Measurements from ENCODE around the gene AATK. TPM values are rescaled to one million over a fixed set of nuclear protein-coding genes. Genes with fewer than 3 reads are reported as not detected.

Gene AATK
- total RNA-seq, 1 experiment from 2014 or later = 4.4 TPM

- no peak for TF ChIP-seq ZBTB33 (IDR thresholded peaks at IDR 0.05; ENCODE audit: extremely low read depth, insufficient replicate concordance, low read length)
- no peak for TF ChIP-seq CEBPB (IDR thresholded peaks at IDR 0.05; ENCODE audit: low read depth)
- TF ChIP-seq EGR1 (IDR thresholded peaks at IDR 0.05; ENCODE audit: low read depth) = no peak
Observed at GRCh38 chr17:81170727-81171494, 4.9 kb upstream of the AATK start (continued).

- CTCF ChIA-PET = no interaction called here
- TF ChIP-seq SRF (IDR thresholded peaks at IDR 0.05; ENCODE audit: low read depth) (no peak), MAX (IDR thresholded peaks at IDR 0.05) (no peak), REST (IDR thresholded peaks at IDR 0.05; ENCODE audit: low read depth) (no peak), EZH2phosphoT487 (IDR thresholded peaks at IDR 0.05; ENCODE audit: borderline replicate concordance) (no peak), CEBPB (IDR thresholded peaks at IDR 0.05; ENCODE audit: low read depth) (no peak)
Observed at GRCh38 chr17:81169870-81170309, 3.9 kb upstream of the AATK start.

More at GRCh38 chr17:81169870-81170309, 3.9 kb upstream of the AATK start:
- BruUV-seq (replicated peaks) = no TSS peak
- Histone ChIP-seq H3K4me1 (ENCODE audit: control insufficient read depth in 1 of 2, insufficient read depth in 2 of 2, low read length in 2 of 2) (no peaks in the 10 kb centered on the region), H3K79me2 (ENCODE audit: insufficient read depth, low read length) (no peaks in the 10 kb centered on the region), H3K9me2 (ENCODE audit: insufficient read depth) (no peaks in the 10 kb centered on the region), H3K9ac (ENCODE audit: low read length) (no peak overlapping the region), H3K27me3 (ENCODE audit: insufficient read depth, low read length) (no peaks in the 10 kb centered on the region), H3K9me3 (ENCODE audit: control insufficient read depth in 1 of 2, insufficient read depth in 1 of 2, low read depth in 1 of 2, low read length in 2 of 2) (no peaks in the 10 kb centered on the region), H4K20me1 (ENCODE audit: insufficient read depth) (no peaks in the 10 kb centered on the region), H3K27ac (ENCODE audit: low read depth, low read length) (no peak overlapping the region), H3K4me3 (replicated peaks in 1 of 2; ENCODE audit: low read depth in 1 of 2, low read length in 2 of 2) (no peak overlapping the region), H3K4me2 (ENCODE audit: low read length) (no peak overlapping the region), H3K36me3 (ENCODE audit: control insufficient read depth in 1 of 2, insufficient read depth in 2 of 2, low read length in 2 of 2) (no peaks in the 10 kb centered on the region), H2AFZ (ENCODE audit: low read depth, low read length, poor library complexity, severe bottlenecking) (no peak overlapping the region)
- ChIA-PET POLR2A (no interaction called here), RAD21 (ENCODE audit: low non-redundant PET in 1 of 2, low total read pairs in 2 of 2, uncharacterized antibody in 2 of 2, unreplicated experiment in 2 of 2) (no interaction called here)
- DNase-seq (ENCODE audit: low read depth, low spot score) (no peak), ATAC-seq (no peak)
- intact Hi-C loops (cut with micrococcal nuclease) = no loop called here

Measured in HCT116 (cell line).